GM18951 (cell line): ENCODE results near the gene GATA5.
"Not testable (repeated sequence)": the region's sequence is repeated elsewhere in the genome, so short reads cannot be mapped to it uniquely, and the experiment has no call there.

Source experiments
- POLR2A ChIP-seq: IDR thresholded peaks from 4 replicates; pipeline ENCODE4 v1.6.1; 2011; ENCODE audit warnings: mild to moderate bottlenecking; ENCODE audit not compliant: insufficient read length, insufficient read depth; ENCODE audit errors: extremely low read depth
- in situ Hi-C: fragments of 300-500 bp; cut with MboI; formaldehyde crosslinking; loops from one replicate; pipeline ENCODE4 v1.12.0; 2022; ENCODE audit warnings: low sequenced_read_pairs, mixed read lengths, inconsistent platforms; ENCODE audit not compliant: unreplicated experiment

GATA5 gene

DNA sequence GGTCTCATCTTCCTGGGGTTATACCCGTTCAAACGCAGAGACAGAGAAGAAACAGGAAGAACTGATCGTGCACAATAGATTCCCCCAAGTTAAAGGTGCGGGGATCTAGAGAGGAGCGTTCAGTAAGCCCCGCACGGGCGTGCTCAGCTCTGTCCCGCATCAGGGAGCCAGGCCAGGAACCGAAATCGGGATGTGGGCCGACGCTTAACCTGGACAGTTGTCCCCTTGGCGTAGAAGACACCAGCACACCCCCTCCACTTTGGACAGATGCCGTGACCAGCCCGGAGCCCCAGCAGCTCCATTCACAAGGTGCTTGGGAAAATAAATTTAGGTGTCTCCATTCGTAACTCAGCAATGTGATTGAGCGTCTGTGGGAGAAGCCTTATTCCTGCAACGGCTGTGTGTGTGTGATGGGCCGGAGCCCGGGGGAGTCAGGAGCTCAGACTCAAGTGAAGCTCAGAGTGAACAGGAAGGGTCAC, 24.0 kb upstream of the GATA5 start:
- in situ Hi-C loops = no loop called here
- no peak for TF ChIP-seq POLR2A

DNA sequence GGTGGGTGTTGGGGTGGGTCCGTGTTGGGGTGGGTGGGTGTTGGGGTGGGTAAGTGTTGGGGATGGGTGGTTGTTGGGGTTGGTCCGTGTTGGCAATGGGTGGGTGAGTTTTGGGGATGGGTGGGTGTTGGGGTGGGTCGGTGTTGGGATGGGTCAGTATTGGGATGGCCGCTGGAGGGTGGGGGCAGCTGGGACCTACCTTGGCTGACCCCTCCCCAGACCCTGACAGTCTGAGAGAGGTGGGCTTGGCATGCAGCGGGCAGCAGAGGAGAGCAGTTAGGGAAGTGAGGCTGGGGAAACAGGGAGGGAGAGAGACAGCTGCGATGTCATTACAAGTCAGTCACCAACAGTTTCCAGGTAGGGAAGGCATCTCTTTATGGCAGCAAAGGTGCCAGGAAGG, 23.1 kb upstream of the GATA5 start:
- in situ Hi-C loops = no loop called here
- TF ChIP-seq POLR2A = no peak

DNA sequence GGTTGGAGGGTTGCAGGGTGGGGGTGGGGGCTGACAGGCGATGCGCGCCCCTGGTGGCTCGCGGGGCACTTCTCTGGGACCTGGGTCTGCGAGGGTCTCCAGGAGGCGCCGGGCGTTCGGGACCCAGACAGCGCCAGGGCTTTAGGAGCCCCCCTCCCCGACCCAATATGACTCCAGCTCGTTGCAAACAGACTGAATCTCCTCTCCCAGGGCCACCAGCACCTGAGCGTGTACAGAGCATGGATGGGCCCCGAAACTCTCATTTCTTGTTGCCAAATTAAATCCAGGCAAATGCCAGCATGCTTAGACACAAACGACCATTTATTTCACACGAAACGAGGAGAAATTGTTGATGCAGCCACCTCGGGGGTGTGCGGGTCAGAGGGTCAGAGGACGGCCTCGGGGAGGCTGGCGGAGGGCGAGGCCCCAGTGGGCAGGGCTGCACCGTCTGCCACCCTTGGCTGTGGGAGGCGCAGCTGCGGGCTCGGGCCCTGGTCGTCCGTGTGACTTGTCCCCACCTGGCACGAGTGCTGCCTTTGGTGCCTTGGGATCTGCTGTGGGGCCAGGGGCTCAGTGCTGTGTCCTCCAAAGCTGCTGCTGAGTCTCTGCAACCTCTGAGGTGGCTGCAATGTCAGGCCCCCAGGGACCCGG, 20.9 kb upstream of the GATA5 start:
- TF ChIP-seq POLR2A = no peak
- in situ Hi-C loops = no loop called here

DNA sequence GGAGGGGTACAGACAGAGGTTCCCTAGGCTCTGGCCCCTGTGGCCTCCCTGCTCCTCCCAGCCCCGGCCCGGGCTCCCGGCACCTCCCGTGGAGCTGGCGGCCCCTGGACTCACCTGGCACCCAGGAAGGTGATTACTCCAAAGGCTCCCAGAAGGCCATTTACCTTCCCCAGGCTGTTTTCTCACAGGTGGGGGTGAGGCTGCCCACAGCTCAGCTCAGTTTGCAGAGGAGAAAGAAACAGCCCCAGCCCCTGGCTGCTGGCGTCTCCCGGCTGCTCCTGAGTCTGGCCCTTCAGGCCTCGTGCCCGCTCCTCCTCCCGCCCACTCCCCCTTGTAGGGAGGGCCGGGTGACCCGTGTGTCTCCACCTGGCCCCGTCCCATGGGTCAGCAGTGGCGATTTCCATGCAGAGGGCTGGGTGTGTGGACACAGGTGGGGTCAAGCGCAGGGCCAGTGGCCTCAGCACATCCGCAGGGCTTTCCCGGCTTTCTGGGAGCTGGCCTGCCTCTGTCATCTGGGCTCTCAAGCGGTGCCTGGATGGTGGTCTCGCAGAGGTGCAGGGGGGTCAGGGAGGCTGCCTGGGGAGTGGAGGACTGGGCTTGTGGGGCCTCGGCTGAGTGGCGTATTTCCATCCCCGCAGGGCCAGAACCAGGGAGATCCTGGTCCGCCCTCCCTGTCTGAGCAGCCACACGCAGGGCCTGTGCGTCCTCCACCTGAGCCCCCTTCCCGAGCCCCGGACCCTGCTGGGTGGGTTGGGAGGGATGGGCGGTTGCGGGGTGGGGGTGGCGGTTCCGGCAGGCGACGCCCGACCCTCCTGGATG, 20.2 kb upstream of the GATA5 start:
- TF ChIP-seq POLR2A = no peak
- in situ Hi-C loops = no loop called here

DNA sequence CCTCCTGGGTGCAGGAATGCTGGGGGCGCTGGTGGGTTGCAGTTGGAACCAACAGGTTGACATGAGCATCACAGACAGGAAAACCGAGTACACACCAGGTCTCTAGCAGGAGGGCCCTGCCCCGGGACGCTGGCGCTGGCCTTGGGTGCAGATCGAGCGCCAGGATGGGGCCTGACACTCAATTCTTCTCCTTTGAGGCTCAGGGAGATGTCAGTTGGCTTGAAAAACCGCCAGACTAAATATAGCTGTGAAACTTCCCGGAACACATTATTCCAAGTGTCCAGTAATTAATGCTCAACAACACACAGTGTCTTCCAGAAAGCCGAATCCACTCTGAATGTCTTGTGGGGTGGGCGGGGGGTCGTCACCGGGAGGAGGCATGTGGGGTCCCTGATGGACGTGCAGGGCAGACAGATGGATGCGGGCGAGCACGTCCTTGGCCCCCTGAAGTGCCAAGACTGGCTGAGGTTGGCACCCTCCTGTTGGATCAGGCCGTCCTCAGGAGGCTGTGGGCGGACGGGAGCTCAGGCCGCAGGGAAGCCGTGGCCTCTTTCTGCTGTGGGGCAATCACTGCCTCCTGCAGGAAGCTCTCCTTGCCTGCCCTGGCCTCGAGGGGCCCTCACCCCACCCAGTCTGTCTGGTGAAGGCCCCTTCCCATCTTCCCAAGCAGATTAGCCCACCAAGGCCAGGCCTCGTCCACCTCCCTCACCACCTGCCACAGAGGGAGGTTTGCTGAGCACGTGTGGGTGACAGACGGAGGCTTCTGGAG, 19.4 kb upstream of the GATA5 start:
- TF ChIP-seq POLR2A = no peak
- in situ Hi-C loops = no loop called here

DNA sequence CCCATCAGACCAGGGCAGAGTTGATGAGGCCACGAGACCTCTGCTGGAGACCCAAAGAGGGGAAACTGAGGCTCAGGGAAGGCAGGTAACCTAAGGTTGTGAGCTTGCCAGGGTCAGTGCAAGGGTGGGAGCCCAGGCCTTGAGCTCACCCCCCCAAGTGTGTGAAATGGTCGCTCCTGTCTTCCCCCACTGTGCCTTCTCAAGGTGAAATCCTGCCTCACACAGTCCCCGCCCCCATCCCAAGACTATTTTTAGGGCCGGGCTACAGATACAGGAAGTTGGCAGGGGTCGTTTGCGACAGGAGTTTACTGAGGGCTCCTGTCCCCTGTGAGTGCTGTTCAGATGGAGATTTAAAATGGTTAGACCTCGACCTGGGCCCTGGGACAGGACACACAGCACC, 18.7 kb upstream of the GATA5 start:
- in situ Hi-C loops = no loop called here
- no peak for TF ChIP-seq POLR2A

DNA sequence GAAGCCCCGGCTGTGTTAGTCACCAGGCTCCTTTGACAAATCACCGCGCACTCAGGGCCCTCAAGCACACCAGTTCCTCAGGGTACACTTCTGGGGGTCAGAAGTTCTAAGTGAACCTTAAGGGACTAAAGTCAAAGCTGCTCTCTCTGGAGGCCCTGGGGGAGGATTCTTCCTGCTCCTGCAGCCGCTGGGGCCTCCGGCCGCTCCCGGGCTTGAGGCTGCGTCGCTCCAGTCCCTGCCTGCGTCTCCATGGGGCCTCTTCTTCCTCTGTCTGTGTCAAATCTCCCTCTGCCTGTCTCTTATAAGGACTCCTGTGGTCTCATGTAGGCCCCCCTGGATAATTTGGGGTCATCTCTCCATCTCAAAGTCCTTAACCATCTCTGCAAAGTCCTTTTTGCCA, 18.1 kb upstream of the GATA5 start:
- TF ChIP-seq POLR2A = no peak
- in situ Hi-C loops = no loop called here

DNA sequence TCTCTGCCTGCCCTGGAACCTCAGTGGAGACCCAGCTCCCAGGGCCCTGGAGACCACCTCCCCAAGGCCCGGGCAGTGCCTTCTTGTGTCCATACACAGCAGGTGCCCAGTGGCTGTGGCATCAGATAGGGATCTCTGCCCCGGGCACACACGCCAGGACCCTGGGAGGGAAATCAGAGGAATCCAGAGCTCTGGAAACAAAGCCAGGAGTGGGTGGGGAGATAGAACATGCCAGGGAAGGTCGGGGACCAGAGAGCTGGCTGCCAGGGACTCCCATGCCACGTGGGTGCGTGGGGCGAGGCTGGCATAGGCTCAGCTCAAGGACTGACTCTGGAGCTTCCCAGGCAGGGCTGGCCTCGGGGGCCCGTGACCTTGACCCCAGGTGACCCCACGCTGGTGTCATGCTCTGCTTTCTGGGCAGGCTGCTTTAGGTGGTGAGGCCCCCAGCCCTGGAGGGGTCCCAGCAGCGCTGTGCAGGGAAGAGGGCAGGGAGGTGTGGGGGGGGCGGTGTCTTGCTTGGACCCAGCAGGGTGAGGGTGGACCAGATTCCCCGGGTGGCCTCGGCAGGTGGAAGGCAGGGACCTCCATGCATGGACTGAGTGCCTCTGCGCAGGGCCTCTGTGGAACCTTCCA, 17.6 kb upstream of the GATA5 start:
- in situ Hi-C loops = no loop called here
- TF ChIP-seq POLR2A = no peak

DNA sequence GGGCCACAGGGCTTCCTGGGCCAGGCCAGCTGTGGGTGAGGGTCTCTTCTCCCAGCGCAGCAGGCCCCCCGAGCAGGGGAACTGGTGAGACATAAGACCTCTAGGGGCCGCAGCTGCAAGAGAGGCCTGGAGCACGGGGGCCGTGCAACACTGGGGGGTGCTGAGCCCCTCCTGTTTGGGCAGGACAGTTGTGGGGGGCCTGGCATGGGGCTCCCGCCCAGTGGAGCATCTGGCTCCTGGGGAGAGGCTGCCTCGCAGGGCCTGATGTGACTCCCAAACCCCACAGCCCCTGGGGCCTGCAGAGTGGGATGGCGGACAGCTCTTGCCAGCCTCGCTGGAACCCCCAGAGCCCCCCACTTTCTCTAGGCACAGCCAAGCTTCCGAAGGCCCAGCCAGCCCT, 16.9 kb upstream of the GATA5 start:
- no peak for TF ChIP-seq POLR2A
- in situ Hi-C loops = no loop called here

DNA sequence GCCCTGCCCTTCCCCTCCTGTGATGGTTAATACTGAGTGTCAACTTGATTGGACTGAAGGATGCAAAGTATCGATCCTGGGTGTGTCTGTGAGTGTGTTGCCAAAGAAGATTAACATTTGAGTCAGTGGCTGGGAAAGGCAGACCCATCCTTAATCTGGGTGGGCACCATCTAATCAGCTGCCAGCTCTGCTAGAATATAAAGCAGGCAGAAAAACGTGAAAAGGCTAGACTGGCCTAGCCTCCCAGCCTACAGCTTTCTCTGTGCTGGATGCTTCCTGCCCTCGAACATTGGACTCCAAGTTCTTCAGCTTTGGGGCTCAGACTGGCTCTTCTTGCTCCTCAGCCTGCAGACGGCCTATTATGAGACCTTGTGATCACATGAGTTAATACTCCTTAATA, 15.0 kb upstream of the GATA5 start:
- in situ Hi-C loops = not testable (repeated sequence)

DNA sequence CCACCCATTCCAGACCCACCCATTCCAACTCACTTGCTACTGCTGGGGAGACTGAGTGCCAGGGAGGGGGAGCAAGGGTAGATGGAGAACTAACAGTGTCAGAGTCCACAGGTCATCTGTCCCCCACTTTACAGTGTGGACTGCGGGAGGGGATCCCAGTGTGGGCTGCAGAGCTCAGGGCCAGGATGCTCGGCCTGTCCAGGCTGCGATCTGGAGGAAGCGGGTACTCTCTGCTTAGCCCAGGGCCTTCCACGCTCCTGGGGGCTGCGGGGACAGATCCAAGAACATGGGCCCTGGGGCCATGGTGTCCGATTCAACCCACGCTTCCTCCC, 14.1 kb upstream of the GATA5 start:
- in situ Hi-C loops = no loop called here
- no peak for TF ChIP-seq POLR2A

DNA sequence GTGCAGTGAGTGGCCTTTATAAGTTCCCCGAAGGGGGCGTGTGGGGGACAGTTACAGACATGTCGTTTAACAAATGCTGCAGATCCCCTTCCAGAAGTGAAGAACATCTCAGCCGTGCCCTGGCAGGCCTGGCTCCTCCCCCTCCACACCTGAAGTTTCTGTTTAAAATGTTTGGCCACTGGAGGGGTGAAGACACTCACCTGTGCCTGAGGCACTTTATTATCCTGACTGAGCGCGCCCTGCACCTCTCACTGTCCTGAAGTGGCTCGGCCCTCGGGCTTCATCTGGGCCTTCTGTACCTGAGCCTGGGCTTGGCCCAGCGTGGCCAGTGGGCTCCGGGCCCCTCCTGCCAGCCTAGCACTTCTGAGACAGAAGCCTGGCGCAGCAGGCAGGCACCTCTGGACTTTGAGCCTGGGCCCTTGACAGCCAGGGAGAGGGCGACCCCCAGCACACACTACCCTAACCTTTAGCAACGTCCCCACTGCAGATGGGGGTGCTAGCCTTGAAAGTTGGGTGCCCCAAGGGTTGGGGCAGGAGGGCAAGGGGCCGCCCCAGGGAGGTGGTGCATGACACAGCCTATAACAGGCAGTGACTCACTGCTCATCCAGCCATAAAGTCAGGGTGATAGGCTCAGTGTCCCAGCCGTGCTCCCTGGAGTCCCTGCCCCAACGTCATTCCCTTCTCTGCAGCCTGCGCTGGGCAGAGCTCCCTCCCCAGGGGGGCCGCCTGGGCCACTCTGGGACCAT, 13.6 kb upstream of the GATA5 start:
- in situ Hi-C loops = no loop called here
- TF ChIP-seq POLR2A = no peak

DNA sequence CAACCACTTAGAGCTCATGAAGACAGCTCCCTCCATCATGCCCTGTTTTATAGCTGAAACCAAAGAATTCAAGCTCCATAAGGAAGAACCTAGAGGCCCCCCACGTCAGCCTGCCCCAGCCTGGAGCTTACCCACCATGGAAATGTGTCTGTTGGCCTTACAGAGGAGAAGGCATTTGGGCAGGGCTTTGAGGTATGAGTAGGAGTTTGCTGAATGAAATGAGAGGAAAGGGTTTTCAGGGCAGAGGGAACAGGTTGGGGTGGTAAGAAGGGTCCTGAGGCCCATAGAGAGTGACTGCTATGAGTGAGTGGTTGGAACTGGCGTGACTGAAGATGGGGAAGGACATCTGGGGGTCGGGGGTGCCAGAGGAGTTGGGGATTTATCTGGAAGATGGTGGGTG, 12.7 kb upstream of the GATA5 start:
- in situ Hi-C loops = no loop called here
- TF ChIP-seq POLR2A = no peak
